A549 (cell line): ENCODE measurements around the gene PCDHA1.

Experiments used
- CEBPB ChIP-seq, 2 experiments: fragments of >200 bp in 1 of 2; sonication (Bioruptor Twin) in 1 of 2; formaldehyde crosslinking in 1 of 2; IDR thresholded peaks; 2 replicates each; pipeline ENCODE4 v1.6.1; 2012 to 2016
- PHF8 ChIP-seq: fragments of 200-600 bp; sonication (generic); IDR thresholded peaks from 2 replicates; pipeline ENCODE4 v1.6.1; 2016; ENCODE audit warnings: low read depth, mild to moderate bottlenecking, antibody characterized with exemption, moderate library complexity, borderline replicate concordance
- POLR2A ChIP-seq: IDR thresholded peaks from 2 replicates; pipeline ENCODE4 v1.6.1; 2012; ENCODE audit warnings: mild to moderate bottlenecking, low read length
- ZNF302 ChIP-seq: fragments of 250-450 bp; sonication (Bioruptor Pico); IDR thresholded peaks from 2 replicates; pipeline ENCODE4 v1.9.0; 2021; ENCODE audit warnings: inconsistent platforms, mild to moderate bottlenecking, moderate library complexity
- TF ChIP-seq, protein P1 (sequence below): fragments of >200 bp; sonication (Bioruptor Twin); formaldehyde crosslinking; IDR thresholded peaks from 3 replicates; pipeline ENCODE4 v1.5.1; 2016

DNA sequence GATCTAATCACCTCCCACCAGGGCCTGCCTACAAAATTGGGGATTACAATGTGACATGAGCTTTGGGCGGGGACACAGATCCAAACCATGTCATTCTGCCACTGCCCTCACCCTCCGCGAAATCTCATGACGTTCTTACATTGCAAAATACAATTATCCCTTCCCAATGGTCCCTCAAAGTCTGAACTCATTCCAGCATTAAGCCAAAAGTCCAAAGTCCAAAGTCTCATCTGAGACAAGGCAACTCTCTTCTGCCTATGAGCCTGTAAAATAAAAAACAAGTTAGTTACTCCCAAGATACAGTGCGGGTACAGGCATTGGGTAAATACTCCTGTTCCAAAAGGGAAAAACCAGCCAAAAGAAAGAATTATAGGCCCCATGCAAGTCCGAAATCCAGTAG is 165.7 kb downstream of the PCDHA1 start:
- TF ChIP-seq CEBPB (IDR thresholded peaks at IDR 0.05): no peak
- TF ChIP-seq, protein P1, sequence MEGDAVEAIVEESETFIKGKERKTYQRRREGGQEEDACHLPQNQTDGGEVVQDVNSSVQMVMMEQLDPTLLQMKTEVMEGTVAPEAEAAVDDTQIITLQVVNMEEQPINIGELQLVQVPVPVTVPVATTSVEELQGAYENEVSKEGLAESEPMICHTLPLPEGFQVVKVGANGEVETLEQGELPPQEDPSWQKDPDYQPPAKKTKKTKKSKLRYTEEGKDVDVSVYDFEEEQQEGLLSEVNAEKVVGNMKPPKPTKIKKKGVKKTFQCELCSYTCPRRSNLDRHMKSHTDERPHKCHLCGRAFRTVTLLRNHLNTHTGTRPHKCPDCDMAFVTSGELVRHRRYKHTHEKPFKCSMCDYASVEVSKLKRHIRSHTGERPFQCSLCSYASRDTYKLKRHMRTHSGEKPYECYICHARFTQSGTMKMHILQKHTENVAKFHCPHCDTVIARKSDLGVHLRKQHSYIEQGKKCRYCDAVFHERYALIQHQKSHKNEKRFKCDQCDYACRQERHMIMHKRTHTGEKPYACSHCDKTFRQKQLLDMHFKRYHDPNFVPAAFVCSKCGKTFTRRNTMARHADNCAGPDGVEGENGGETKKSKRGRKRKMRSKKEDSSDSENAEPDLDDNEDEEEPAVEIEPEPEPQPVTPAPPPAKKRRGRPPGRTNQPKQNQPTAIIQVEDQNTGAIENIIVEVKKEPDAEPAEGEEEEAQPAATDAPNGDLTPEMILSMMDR: no peak
- no peak for TF ChIP-seq ZNF302 (CRISPR knock-in tag)
- TF ChIP-seq POLR2A: no peak
- TF ChIP-seq PHF8: no peak
